GM12872 (cell line): ENCODE results near the gene PPP6R3.

Source experiments
- CTCF ChIP-seq: IDR thresholded peaks from 3 replicates; pipeline ENCODE4 v1.5.1; 2011; ENCODE audit warnings: low read depth, mild to moderate bottlenecking, low read length, moderate library complexity; ENCODE audit not compliant: insufficient read depth

PPP6R3 gene

GRCh38 chr11:68430384-68430783, 30.2 kb upstream of the PPP6R3 start:
- no peak for TF ChIP-seq CTCF

GRCh38 chr11:68430801-68431200, 29.8 kb upstream of the PPP6R3 start:
- no peak for TF ChIP-seq CTCF

- no peak for TF ChIP-seq CTCF
These were observed 28.4 kb upstream of the PPP6R3 start for GRCh38 chr11:68431984-68432645.

GRCh38 chr11:68432874-68433273, 27.7 kb upstream of the PPP6R3 start:
- TF ChIP-seq CTCF, result no peak

GRCh38 chr11:68433541-68433940, 27.0 kb upstream of the PPP6R3 start:
- no peak for TF ChIP-seq CTCF

GRCh38 chr11:68436162-68436888, 24.2 kb upstream of the PPP6R3 start:
- TF ChIP-seq CTCF, result no peak

GRCh38 chr11:68436985-68437926, 23.3 kb upstream of the PPP6R3 start:
- TF ChIP-seq CTCF, result no peak
